BLaER1 treated with 17β-estradiol and CSF1 and Interleukin-3, amounts not matched to agents 10 nM and 100 nM (cell line): ENCODE data around the gene TUBA1C.
"Not testable (repeated sequence)": the region's sequence is repeated elsewhere in the genome, so short reads cannot be mapped to it uniquely, and the experiment has no call there.

Source experiments
- H3K27ac ChIP-seq, 11 experiments: shearing (Covaris generic); formaldehyde crosslinking; 2 replicates each; pipeline ENCODE4 v1.8.1; 2022
- H3K27me3 ChIP-seq, 11 experiments: shearing (Covaris generic); formaldehyde crosslinking; 2 replicates each; pipeline ENCODE4 v1.8.1; 2022
- H3K36me3 ChIP-seq, 11 experiments: shearing (Covaris generic); formaldehyde crosslinking; 2 replicates each; pipeline ENCODE4 v1.8.1; 2022
- H3K4me1 ChIP-seq, 10 experiments: shearing (Covaris generic); formaldehyde crosslinking; 2 replicates each; pipeline ENCODE4 v1.8.1; 2022
- H3K4me2 ChIP-seq, 11 experiments: shearing (Covaris generic); formaldehyde crosslinking; 2 replicates each; pipeline ENCODE4 v1.8.1; 2022
- H3K4me3 ChIP-seq, 10 experiments: shearing (Covaris generic); formaldehyde crosslinking; 2 replicates each; pipeline ENCODE4 v1.8.1; 2022
- H3K9ac ChIP-seq, 11 experiments: shearing (Covaris generic); formaldehyde crosslinking; 2 replicates each; pipeline ENCODE4 v1.8.1; 2022
- H3K9me3 ChIP-seq, 11 experiments: shearing (Covaris generic); formaldehyde crosslinking; replicated peaks in 1 of 11; 2 replicates each; pipeline ENCODE4 v1.8.1; 2022
- H4K20me1 ChIP-seq, 11 experiments: shearing (Covaris generic); formaldehyde crosslinking; 2 replicates each; pipeline ENCODE4 v1.8.1; 2022
- Cebpa-rat ChIP-seq, 11 experiments: shearing (Covaris generic); IDR thresholded peaks; 2 replicates each; pipeline ENCODE4 v1.8.1; 2022

Gene TUBA1C

DNA sequence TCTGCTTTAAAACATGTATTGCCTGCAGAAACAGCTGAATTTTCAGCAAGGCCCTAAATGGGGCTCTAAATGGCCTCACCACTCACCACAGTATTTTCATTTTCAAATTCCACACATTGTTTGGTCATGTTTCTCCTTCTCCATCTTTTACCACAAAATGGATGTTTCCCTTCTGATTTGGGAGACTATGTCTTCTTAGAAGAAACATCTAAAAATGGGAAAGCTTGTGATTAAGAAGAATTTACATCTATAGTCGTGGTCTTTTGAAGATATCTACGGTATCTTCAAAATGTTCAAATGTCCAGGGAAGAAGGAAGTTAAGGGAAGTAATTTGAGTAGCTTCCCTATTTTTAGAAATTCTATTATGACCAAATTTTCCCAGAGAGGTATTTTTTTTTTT lies 20.7 kb upstream of the TUBA1C start:
- no peaks in the 10 kb centered on the region for H3K36me3 ChIP-seq
- no peaks in the 10 kb centered on the region for H3K27me3 ChIP-seq
- no peaks in the 10 kb centered on the region for H3K9me3 ChIP-seq
- H3K27ac ChIP-seq = no peak overlapping the region; a peak in 1 of 22 replicates
- no peak overlapping the region for H3K4me3 ChIP-seq
- no peaks in the 10 kb centered on the region; a peak in 1 of 22 replicates for H4K20me1 ChIP-seq
- TF ChIP-seq Cebpa-rat (IDR thresholded peaks at IDR 0.05) = no peak
- peaks cover 0 to 34% (median 23%) of the 10 kb centered on the region in 10 experiments; a peak in 17 of 20 replicates for H3K4me1 ChIP-seq
- H3K9ac ChIP-seq = peak overlapping the region in 1 of 11 experiments; percentile 43; a peak in 1 of 22 replicates
- H3K4me2 ChIP-seq = peak overlapping the region in 5 of 11 experiments; percentile 9 to 80 (median 57); a peak in 8 of 22 replicates

DNA sequence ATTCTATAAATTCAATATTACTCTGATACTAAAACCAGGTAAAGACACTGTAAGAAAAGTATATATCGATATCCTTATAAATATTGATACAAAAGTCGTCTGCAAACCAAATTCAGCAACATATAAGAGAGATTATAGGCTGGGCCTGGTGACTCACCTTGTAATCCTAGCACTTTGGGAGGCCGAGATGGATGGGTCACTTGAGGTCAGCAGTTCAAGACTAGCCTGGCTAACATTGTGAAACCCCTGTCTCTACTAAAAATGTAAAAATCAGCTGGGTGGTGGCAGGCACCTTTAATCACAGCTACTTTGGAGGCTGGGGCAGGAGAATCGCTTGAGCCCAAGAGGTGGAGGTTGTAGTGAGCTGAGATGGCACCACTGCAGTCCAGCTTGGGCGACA lies 13.5 kb upstream of the TUBA1C start:
- H3K4me1 ChIP-seq = peaks cover 0 to 13% (median under 1%) of the 10 kb centered on the region in 10 experiments; a peak in 4 of 20 replicates
- H3K27me3 ChIP-seq = no peaks in the 10 kb centered on the region
- no peaks in the 10 kb centered on the region for H4K20me1 ChIP-seq
- no peak for TF ChIP-seq Cebpa-rat (IDR thresholded peaks at IDR 0.05)
- H3K27ac ChIP-seq = no peak overlapping the region
- H3K4me2 ChIP-seq = no peak overlapping the region
- no peak overlapping the region for H3K4me3 ChIP-seq
- no peaks in the 10 kb centered on the region for H3K36me3 ChIP-seq
- H3K9ac ChIP-seq = no peak overlapping the region
- no peaks in the 10 kb centered on the region for H3K9me3 ChIP-seq

DNA sequence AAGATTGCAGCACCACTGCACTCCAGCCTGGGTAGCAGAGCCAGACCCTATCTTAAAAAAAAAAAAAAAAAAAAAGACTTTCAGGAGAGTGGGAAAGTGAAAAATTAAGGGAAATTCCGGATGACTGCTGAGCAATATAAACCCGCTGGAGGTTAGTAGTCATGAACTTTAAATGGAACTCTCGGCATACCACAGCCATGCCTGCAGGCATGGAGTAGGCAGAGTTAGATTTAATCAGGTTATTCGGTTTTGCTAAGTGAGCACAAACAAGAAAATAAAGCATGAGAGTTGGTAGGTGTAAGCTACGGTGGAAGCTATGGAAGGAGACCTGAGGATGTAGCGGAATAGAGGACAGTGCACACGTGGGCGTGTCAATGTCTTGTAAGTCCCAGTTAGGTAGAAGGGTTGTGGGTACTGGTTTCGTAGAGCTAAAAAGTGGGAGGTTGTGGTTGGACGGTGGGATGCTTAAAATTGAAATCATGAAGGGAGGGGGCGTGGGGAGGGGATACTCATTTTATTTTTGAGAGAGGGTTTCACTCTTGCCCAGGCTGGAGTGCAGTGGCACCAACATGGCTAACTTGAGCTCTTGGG lies 11.8 kb upstream of the TUBA1C start:
- no peak overlapping the region for H3K4me2 ChIP-seq
- no peak overlapping the region for H3K27ac ChIP-seq
- H3K9me3 ChIP-seq = no peaks in the 10 kb centered on the region
- TF ChIP-seq Cebpa-rat (IDR thresholded peaks at IDR 0.05) = no peak
- no peaks in the 10 kb centered on the region for H3K36me3 ChIP-seq
- H3K27me3 ChIP-seq = no peaks in the 10 kb centered on the region
- H3K4me3 ChIP-seq = no peak overlapping the region
- H3K4me1 ChIP-seq = peaks cover 11 to 27% (median 15%) of the 10 kb centered on the region in 10 experiments
- no peak overlapping the region for H3K9ac ChIP-seq
- H4K20me1 ChIP-seq = no peaks in the 10 kb centered on the region

DNA sequence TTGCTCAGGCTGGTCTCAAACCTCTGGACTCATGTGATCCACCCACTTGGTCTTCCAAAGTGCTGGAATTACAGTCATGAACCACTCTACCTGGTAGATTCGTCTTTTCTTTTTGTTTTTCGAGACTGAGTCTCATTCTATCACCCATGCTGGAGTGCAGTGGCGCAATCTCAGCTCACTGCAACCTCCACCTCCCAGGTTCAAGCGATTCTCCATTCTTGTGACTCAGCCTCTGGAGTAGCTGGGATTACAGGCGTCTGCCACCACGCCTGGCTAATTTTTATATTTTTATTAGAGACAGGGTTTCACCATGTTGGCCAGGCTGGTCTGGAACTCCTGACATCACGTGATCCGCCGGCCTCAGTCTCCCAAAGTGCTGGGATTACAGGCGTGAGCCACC lies 9.4 kb upstream of the TUBA1C start:
- H4K20me1 ChIP-seq, H3K27ac ChIP-seq, H3K27me3 ChIP-seq, H3K4me2 ChIP-seq, H3K9me3 ChIP-seq, H3K4me3 ChIP-seq, H3K9ac ChIP-seq, H3K36me3 ChIP-seq: not testable (repeated sequence)
- H3K4me1 ChIP-seq = peaks cover 27 to 49% (median 33%) of the 10 kb centered on the region in 10 experiments

DNA sequence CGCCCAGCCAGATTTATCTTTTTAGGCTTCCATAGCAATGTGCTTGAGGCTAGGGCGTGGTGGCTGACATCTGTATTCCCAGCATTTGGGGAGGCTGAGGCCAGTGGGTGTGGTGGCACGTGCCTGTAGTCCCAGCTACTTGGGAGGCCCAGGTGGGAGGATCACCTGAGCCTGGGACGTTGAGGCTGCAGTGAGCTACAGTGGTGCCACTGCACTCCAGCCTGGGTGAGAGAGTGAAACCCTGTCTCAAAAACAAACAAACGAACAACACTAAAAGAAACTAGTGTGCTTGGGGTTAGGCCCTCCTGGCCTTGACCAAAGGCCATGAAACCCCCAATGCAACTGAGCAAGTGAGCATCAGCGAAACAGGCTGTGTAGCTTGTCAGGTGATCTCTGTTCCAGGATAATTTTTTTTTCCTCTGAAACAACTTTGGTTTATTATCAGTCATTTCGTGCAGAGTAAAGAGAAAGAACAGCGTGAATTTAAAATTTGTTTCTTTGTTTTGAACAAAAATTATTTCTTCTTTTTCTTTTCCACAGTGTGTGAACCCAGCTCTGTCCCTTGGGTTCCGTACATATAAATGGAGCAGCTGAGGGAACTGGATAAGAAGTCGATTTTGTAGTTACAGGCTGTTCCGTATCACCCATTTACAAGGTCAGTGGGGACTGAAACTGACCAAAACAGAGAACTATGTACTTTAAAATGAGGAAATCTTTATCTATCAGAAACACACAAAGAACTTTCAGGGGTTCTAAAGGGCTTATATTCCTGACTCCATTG lies 8.8 kb upstream of the TUBA1C start:
- peaks cover 0 to 6% (median 0%) of the 10 kb centered on the region in 11 experiments; a peak in 1 of 22 replicates for H4K20me1 ChIP-seq
- no peak overlapping the region for H3K4me2 ChIP-seq
- no peak for TF ChIP-seq Cebpa-rat (IDR thresholded peaks at IDR 0.05)
- peaks cover 33 to 55% (median 39%) of the 10 kb centered on the region in 10 experiments for H3K4me1 ChIP-seq
- H3K36me3 ChIP-seq = no peaks in the 10 kb centered on the region
- no peaks in the 10 kb centered on the region for H3K9me3 ChIP-seq
- H3K27me3 ChIP-seq = no peaks in the 10 kb centered on the region
- H3K27ac ChIP-seq = no peak overlapping the region
- H3K4me3 ChIP-seq = no peak overlapping the region
- H3K9ac ChIP-seq = no peak overlapping the region

DNA sequence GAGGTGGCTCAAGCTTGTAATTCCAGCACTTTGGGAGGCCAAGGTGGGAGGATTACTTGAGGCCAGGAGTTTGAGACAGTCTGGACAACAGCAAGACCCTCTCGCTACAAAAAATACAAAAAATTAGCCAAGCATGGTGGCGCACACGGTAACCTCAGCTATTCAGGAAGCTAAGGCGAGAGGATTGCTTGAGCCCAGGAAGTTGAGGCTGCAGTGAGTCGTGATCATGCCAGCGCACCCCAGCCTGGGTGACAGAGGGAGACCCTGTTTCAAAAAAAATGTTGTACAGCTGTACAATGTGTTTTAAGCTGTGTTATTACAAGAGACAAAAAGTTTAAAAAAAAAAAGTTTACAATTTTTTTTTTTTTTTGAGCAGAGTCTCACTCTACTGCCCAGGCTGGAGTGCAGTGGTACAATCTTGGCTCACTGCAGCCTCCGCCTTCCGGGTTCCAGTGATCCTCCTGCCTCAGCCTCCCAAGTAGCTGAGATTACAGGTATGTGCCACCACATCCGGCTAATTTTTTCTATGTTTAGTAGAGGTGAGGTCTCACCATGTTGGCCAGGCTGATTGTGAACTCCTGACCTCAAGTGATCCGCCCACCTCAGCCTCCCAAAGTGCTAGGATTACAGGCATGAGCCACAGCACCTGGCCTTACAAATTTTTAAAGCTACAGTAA lies 7.2 kb upstream of the TUBA1C start:
- Histone ChIP-seq H3K9ac (peak overlapping the region in 2 of 11 experiments; percentile 3 to 8; a peak in 4 of 22 replicates), H3K27ac (peak overlapping the region in 8 of 11 experiments; percentile 25 to 59 (median 51); a peak in 12 of 22 replicates), H3K4me2 (peak overlapping the region; percentile 35 to 65 (median 52); a peak in 21 of 22 replicates), H3K4me1 (peaks cover 47 to 71% (median 55%) of the 10 kb centered on the region in 10 experiments)
- not testable (repeated sequence) for H4K20me1 ChIP-seq, H3K27me3 ChIP-seq, H3K4me3 ChIP-seq, H3K36me3 ChIP-seq, H3K9me3 ChIP-seq

DNA sequence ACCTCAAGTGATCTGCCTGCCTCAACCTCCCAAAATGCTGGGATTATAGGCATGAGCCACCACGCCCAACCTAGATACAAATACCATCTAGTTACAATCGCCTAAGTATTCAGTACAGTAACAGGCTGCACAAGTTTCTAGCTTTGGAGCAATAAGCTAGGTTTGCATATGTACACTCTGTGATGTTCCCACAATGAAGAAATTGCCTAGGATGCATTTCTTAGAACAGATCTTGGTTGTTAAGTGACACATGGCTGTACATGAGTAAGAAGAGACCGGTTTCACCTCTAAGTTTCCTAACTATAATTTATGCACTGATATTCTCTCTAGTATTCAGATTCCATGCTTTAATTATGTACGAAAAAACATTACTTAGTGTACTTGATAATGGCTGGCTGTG lies 5.4 kb upstream of the TUBA1C start:
- Histone ChIP-seq H3K9ac (no peak overlapping the region; a peak in 1 of 22 replicates), H3K36me3 (no peaks in the 10 kb centered on the region), H3K27ac (peak overlapping the region in 3 of 11 experiments; percentile 29 to 50 (median 32); a peak in 3 of 22 replicates), H3K4me1 (peaks cover 62 to 82% (median 69%) of the 10 kb centered on the region in 10 experiments), H4K20me1 (peaks cover 0 to 6% (median 0%) of the 10 kb centered on the region in 11 experiments; a peak in 1 of 22 replicates), H3K9me3 (no peaks in the 10 kb centered on the region), H3K4me2 (peak overlapping the region in 9 of 11 experiments; percentile 66 to 85 (median 79); a peak in 13 of 22 replicates), H3K4me3 (no peak overlapping the region), H3K27me3 (no peaks in the 10 kb centered on the region)
- no peak for TF ChIP-seq Cebpa-rat (IDR thresholded peaks at IDR 0.05)

DNA sequence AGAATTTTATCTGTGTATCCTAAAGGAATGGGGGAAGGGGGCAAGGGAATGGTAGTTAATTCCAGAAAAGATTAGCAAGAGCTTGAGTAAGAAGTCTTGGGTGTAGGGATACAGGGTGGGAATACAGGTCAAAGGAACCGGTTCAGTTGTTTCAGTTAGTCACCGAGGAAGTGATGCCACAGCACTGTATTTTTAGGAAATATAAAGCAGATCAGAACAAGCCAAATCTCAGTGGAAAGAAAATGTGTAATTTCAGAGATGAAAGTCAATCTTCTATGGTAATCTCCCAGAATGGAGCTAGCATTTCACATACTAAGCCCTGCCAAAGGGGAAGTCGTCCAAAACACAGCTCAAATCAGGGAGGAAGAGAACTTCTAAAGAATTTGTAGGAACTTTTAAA lies 4.7 kb upstream of the TUBA1C start:
- H3K27ac ChIP-seq = peak overlapping the region in 8 of 11 experiments; percentile 12 to 60 (median 30); a peak in 9 of 22 replicates
- H3K36me3 ChIP-seq = no peaks in the 10 kb centered on the region
- peaks cover 0 to 6% (median 0%) of the 10 kb centered on the region in 11 experiments; a peak in 3 of 22 replicates for H4K20me1 ChIP-seq
- TF ChIP-seq Cebpa-rat (IDR thresholded peaks at IDR 0.05) = no peak
- H3K9ac ChIP-seq = peak overlapping the region in 7 of 11 experiments; percentile 4 to 59 (median 34); a peak in 8 of 22 replicates
- peak overlapping the region; percentile 66 to 85 (median 79) for H3K4me2 ChIP-seq
- no peaks in the 10 kb centered on the region for H3K27me3 ChIP-seq
- H3K4me1 ChIP-seq = peaks cover 62 to 78% (median 68%) of the 10 kb centered on the region in 10 experiments
- H3K4me3 ChIP-seq = no peak overlapping the region
- H3K9me3 ChIP-seq = no peaks in the 10 kb centered on the region
